Measurements from ENCODE around the gene STK17A. TPM values are rescaled to one million over a fixed set of nuclear protein-coding genes. Genes with fewer than 3 reads are reported as not detected.

Gene STK17A
- total RNA-seq, 1 experiment from 2014 or later: 9.8 TPM

DNA sequence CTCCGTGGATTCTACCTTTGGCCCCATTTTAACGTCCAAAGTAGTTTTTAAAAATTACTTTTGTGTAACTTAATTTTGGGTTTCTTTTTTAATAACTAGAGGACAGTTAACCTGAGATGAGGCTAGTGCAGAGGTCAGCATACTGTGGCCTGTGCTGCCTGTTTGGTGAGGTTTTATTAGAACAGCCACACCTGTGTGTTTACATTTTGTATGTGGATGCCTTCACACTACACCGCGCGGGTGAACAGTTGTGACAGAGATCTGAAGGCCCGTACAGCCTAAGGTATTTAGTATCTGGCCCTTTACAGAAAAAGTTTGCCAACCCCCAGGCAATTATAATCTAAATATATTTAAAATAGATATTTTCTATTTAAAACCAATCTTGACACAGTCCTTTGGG is 46.9 kb downstream of the STK17A start:
- H3K27me3 Mint-ChIP-seq (ENCODE audit: low read depth): no peaks in the 10 kb centered on the region

More for the DNA sequence above, 46.9 kb downstream of the STK17A start:
- H3K9me3 ChIP-seq (ENCODE audit: control insufficient read depth, low read depth, low read length): no peaks in the 10 kb centered on the region
- Mint-ChIP-seq H3K27ac (no peak overlapping the region), H3K4me3 (no peak overlapping the region), H3K36me3 (ENCODE audit: insufficient read depth in 1 of 3, low read depth in 3 of 3) (peaks cover 7 to 60% (median 23%) of the 10 kb centered on the region in 3 experiments; a peak in 5 of 7 replicates), H3K9me3 (no peaks in the 10 kb centered on the region), H3K4me1 (peaks cover 3 to 4% of the 10 kb centered on the region in 2 experiments; a peak in 3 of 4 replicates)
- no peaks in the 10 kb centered on the region for H3K79me2 ChIP-seq (ENCODE audit: insufficient read depth, low read length)
- H4K5ac ChIP-seq (ENCODE audit: insufficient read length, low read depth, low read length): no peak overlapping the region
- no peak overlapping the region for H3K27ac ChIP-seq (ENCODE audit: insufficient read length, low read depth, low read length)
- H3K27me3 ChIP-seq (ENCODE audit: insufficient read depth, low read length): no peaks in the 10 kb centered on the region
- no CpG with 5 or more reads among the region's 6 CpGs for WGBS (ENCODE audit: extremely low coverage, insufficient read length, low lambda C conversion rate)
- H2BK20ac ChIP-seq (ENCODE audit: low read depth, low read length, poor library complexity, severe bottlenecking): no peak overlapping the region
- no peaks in the 10 kb centered on the region for H3K23me2 ChIP-seq (ENCODE audit: insufficient read length, low read depth, low read length, poor library complexity, severe bottlenecking)
- H2BK15ac ChIP-seq (ENCODE audit: low read depth, low read length): no peak overlapping the region
- no peak overlapping the region for H3K9ac ChIP-seq (ENCODE audit: extremely low read depth, insufficient read length, low read length)
- H2AK5ac ChIP-seq (ENCODE audit: insufficient read length, low read length): no peak overlapping the region
- no peak overlapping the region for H3K18ac ChIP-seq (ENCODE audit: insufficient read length, low read depth, low read length)
- DNase-seq: no peak
- no peak overlapping the region for H3T11ph ChIP-seq (ENCODE audit: low read length)
- no peak overlapping the region for H3K56ac ChIP-seq (ENCODE audit: insufficient read length, low read depth, low read length)
- H3K23ac ChIP-seq (ENCODE audit: insufficient read length, low read depth, low read length): no peak overlapping the region
- H4K91ac ChIP-seq (ENCODE audit: insufficient read length, low read depth, low read length): no peak overlapping the region
- H3K4ac ChIP-seq (ENCODE audit: low read depth, low read length): no peak overlapping the region
- H2BK12ac ChIP-seq (ENCODE audit: insufficient read length, low read depth, low read length): no peak overlapping the region
- H2BK5ac ChIP-seq (ENCODE audit: insufficient read length, low read length): no peak overlapping the region
- H2BK120ac ChIP-seq (ENCODE audit: low read depth, low read length, poor library complexity, severe bottlenecking): no peak overlapping the region
- TF ChIP-seq, protein P1, sequence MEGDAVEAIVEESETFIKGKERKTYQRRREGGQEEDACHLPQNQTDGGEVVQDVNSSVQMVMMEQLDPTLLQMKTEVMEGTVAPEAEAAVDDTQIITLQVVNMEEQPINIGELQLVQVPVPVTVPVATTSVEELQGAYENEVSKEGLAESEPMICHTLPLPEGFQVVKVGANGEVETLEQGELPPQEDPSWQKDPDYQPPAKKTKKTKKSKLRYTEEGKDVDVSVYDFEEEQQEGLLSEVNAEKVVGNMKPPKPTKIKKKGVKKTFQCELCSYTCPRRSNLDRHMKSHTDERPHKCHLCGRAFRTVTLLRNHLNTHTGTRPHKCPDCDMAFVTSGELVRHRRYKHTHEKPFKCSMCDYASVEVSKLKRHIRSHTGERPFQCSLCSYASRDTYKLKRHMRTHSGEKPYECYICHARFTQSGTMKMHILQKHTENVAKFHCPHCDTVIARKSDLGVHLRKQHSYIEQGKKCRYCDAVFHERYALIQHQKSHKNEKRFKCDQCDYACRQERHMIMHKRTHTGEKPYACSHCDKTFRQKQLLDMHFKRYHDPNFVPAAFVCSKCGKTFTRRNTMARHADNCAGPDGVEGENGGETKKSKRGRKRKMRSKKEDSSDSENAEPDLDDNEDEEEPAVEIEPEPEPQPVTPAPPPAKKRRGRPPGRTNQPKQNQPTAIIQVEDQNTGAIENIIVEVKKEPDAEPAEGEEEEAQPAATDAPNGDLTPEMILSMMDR (conservative IDR thresholded peaks at IDR 0.05): no peak
- H4K20me1 ChIP-seq (ENCODE audit: control insufficient read depth, insufficient read depth, insufficient read length): no peaks in the 10 kb centered on the region
- no peak overlapping the region for H3K4me2 ChIP-seq (ENCODE audit: insufficient read depth, insufficient read length, low read length)
- H4K8ac ChIP-seq (replicated peaks; ENCODE audit: insufficient read length, low read depth, low read length): no peak overlapping the region
- H3K4me1 ChIP-seq (ENCODE audit: insufficient read depth, low read length): no peaks in the 10 kb centered on the region
- no peaks in the 10 kb centered on the region for H3K79me1 ChIP-seq (ENCODE audit: insufficient read depth, low read depth, low read length, poor library complexity, severe bottlenecking)
- H3K14ac ChIP-seq (ENCODE audit: insufficient read depth, low read length): no peak overlapping the region
- H2AFZ ChIP-seq (ENCODE audit: low read length): no peak overlapping the region

Measured in H9 (cell line).